ENCODE measurements around the gene ANKS1A.
"Not testable (repeated sequence)": the region's sequence is repeated elsewhere in the genome, so short reads cannot be mapped to it uniquely, and the experiment has no call there.

The ANKS1A gene

GRCh38 chr6:34992376-34992775 is 103.3 kb downstream of the ANKS1A start:
- Histone ChIP-seq H3K27me3 (ENCODE audit: insufficient read depth, low read length, poor library complexity, severe bottlenecking) (no peaks in the 10 kb centered on the region), H3F3A (ENCODE audit: low read depth) (no peaks in the 10 kb centered on the region), H3K9ac (ENCODE audit: low read depth, low read length, poor library complexity, severe bottlenecking) (no peak overlapping the region), H3K4me2 (ENCODE audit: low read depth, low read length, poor library complexity, severe bottlenecking) (no peak overlapping the region), H3K4me1 (ENCODE audit: insufficient read depth, low read length, poor library complexity, severe bottlenecking) (no peaks in the 10 kb centered on the region), H2AFZ (ENCODE audit: low read length) (no peak overlapping the region), H4K20me1 (ENCODE audit: insufficient read depth, low read length, poor library complexity, severe bottlenecking) (no peaks in the 10 kb centered on the region), H3K9me3 (ENCODE audit: insufficient read depth, low read depth, low read length) (no peaks in the 10 kb centered on the region), H3K9me2 (replicated peaks; ENCODE audit: low read depth, low read length) (no peaks in the 10 kb centered on the region), H3K36me3 (ENCODE audit: insufficient read depth, low read length) (peaks cover 43% of the 10 kb centered on the region; the same call in 1 of the 2 replicates), H3K4me3 (ENCODE audit: low read length, poor library complexity, severe bottlenecking) (no peak overlapping the region), H3K79me2 (ENCODE audit: insufficient read depth, low read length) (no peaks in the 10 kb centered on the region)
- TF ChIP-seq CTCF (conservative IDR thresholded peaks at IDR 0.05; ENCODE audit: low read length) (no peak), EZH2phosphoT487 (IDR thresholded peaks at IDR 0.05; ENCODE audit: borderline replicate concordance) (no peak)

DNA sequence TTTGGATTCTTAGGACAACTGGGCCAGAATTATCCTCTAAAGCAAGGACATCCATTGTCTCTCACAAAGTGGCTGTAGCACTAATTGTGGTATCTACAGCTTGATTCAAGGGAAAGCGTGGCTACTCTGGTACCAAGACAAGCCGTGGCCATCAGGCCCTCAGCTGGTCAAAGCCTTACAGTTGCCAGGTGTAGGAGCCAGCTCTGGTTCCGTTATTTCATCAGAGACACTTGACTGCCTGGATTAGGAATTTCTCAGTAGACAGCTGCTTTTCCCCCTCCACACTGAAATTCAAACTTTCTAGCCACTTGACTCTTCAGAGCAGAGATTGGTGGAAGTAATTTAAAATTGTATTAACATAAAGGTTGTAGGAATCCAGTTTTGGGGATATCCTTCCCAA is 104.2 kb downstream of the ANKS1A start:
- H3K79me2 ChIP-seq (ENCODE audit: insufficient read depth, low read length), result no peaks in the 10 kb centered on the region
- H4K20me1 ChIP-seq (ENCODE audit: insufficient read depth, low read length, poor library complexity, severe bottlenecking), result no peaks in the 10 kb centered on the region
- no peak for TF ChIP-seq EZH2phosphoT487 (IDR thresholded peaks at IDR 0.05; ENCODE audit: borderline replicate concordance)
- TF ChIP-seq CTCF (conservative IDR thresholded peaks at IDR 0.05; ENCODE audit: low read length), result no peak
- H3K4me1 ChIP-seq (ENCODE audit: insufficient read depth, low read length, poor library complexity, severe bottlenecking), result no peaks in the 10 kb centered on the region
- no peaks in the 10 kb centered on the region for H3K9me2 ChIP-seq (replicated peaks; ENCODE audit: low read depth, low read length)
- H3F3A ChIP-seq (ENCODE audit: low read depth), result no peaks in the 10 kb centered on the region
- H3K27me3 ChIP-seq (ENCODE audit: insufficient read depth, low read length, poor library complexity, severe bottlenecking), result no peaks in the 10 kb centered on the region
- no peak overlapping the region for H3K4me3 ChIP-seq (ENCODE audit: low read length, poor library complexity, severe bottlenecking)
- no peak overlapping the region for H3K9ac ChIP-seq (ENCODE audit: low read depth, low read length, poor library complexity, severe bottlenecking)
- peaks cover 39% of the 10 kb centered on the region; the same call in 1 of the 2 replicates for H3K36me3 ChIP-seq (ENCODE audit: insufficient read depth, low read length)
- no peak overlapping the region for H3K4me2 ChIP-seq (ENCODE audit: low read depth, low read length, poor library complexity, severe bottlenecking)
- no peak overlapping the region for H2AFZ ChIP-seq (ENCODE audit: low read length)
- H3K9me3 ChIP-seq (ENCODE audit: insufficient read depth, low read depth, low read length), result no peaks in the 10 kb centered on the region

DNA sequence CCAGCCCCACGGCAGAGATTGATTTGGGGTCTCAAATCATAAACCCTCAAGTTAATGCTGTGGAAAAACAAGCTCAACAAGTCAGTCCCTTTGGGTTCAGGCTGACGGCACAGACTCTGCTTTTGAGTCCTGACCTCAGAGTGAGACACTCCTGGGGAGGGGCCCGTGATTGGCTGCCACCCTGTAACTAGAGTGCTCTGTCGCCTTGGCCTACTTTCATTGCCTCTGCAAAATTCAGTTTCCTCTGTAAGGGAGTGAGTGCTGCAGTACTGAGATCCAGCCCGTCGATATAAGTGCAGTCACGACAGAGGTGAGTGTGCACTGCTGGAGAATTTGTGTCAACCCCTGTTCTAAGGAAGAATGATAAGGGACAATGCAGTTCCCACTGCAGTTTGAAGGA is 105.6 kb downstream of the ANKS1A start:
- Histone ChIP-seq H3K9me3 (ENCODE audit: insufficient read depth, low read depth, low read length) (no peaks in the 10 kb centered on the region), H3K27me3 (ENCODE audit: insufficient read depth, low read length, poor library complexity, severe bottlenecking) (no peaks in the 10 kb centered on the region), H3K4me2 (ENCODE audit: low read depth, low read length, poor library complexity, severe bottlenecking) (no peak overlapping the region), H4K20me1 (ENCODE audit: insufficient read depth, low read length, poor library complexity, severe bottlenecking) (no peaks in the 10 kb centered on the region), H3K9me2 (replicated peaks; ENCODE audit: low read depth, low read length) (no peaks in the 10 kb centered on the region), H3K79me2 (ENCODE audit: insufficient read depth, low read length) (no peaks in the 10 kb centered on the region), H3K36me3 (ENCODE audit: insufficient read depth, low read length) (peaks cover 32% of the 10 kb centered on the region; the same call in 1 of the 2 replicates), H3F3A (ENCODE audit: low read depth) (no peaks in the 10 kb centered on the region), H2AFZ (ENCODE audit: low read length) (no peak overlapping the region), H3K9ac (ENCODE audit: low read depth, low read length, poor library complexity, severe bottlenecking) (no peak overlapping the region), H3K4me3 (ENCODE audit: low read length, poor library complexity, severe bottlenecking) (no peak overlapping the region), H3K4me1 (ENCODE audit: insufficient read depth, low read length, poor library complexity, severe bottlenecking) (no peaks in the 10 kb centered on the region)
- TF ChIP-seq EZH2phosphoT487 (IDR thresholded peaks at IDR 0.05; ENCODE audit: borderline replicate concordance), result no peak
- no peak for TF ChIP-seq CTCF (conservative IDR thresholded peaks at IDR 0.05; ENCODE audit: low read length)

GRCh38 chr6:34998417-34998816 is 109.4 kb downstream of the ANKS1A start:
- not testable (repeated sequence) for H2AFZ ChIP-seq (ENCODE audit: low read length); H3K9ac ChIP-seq (ENCODE audit: low read depth, low read length, poor library complexity, severe bottlenecking); H3K27me3 ChIP-seq (ENCODE audit: insufficient read depth, low read length, poor library complexity, severe bottlenecking); H3K9me2 ChIP-seq (replicated peaks; ENCODE audit: low read depth, low read length); H3K9me3 ChIP-seq (ENCODE audit: insufficient read depth, low read depth, low read length); H3K4me2 ChIP-seq (ENCODE audit: low read depth, low read length, poor library complexity, severe bottlenecking); H3F3A ChIP-seq (ENCODE audit: low read depth); H3K4me1 ChIP-seq (ENCODE audit: insufficient read depth, low read length, poor library complexity, severe bottlenecking); H4K20me1 ChIP-seq (ENCODE audit: insufficient read depth, low read length, poor library complexity, severe bottlenecking); H3K79me2 ChIP-seq (ENCODE audit: insufficient read depth, low read length); H3K4me3 ChIP-seq (ENCODE audit: low read length, poor library complexity, severe bottlenecking)
- H3K36me3 ChIP-seq (ENCODE audit: insufficient read depth, low read length), result peaks cover 11% of the 10 kb centered on the region; the same call in 1 of the 2 replicates

- not testable (repeated sequence) for H3K9me2 ChIP-seq (replicated peaks; ENCODE audit: low read depth, low read length); H3F3A ChIP-seq (ENCODE audit: low read depth); H3K79me2 ChIP-seq (ENCODE audit: insufficient read depth, low read length); H3K4me1 ChIP-seq (ENCODE audit: insufficient read depth, low read length, poor library complexity, severe bottlenecking); H3K4me3 ChIP-seq (ENCODE audit: low read length, poor library complexity, severe bottlenecking); H4K20me1 ChIP-seq (ENCODE audit: insufficient read depth, low read length, poor library complexity, severe bottlenecking); H3K27me3 ChIP-seq (ENCODE audit: insufficient read depth, low read length, poor library complexity, severe bottlenecking); H3K36me3 ChIP-seq (ENCODE audit: insufficient read depth, low read length); H3K4me2 ChIP-seq (ENCODE audit: low read depth, low read length, poor library complexity, severe bottlenecking); H3K9me3 ChIP-seq (ENCODE audit: insufficient read depth, low read depth, low read length); H3K9ac ChIP-seq (ENCODE audit: low read depth, low read length, poor library complexity, severe bottlenecking); H2AFZ ChIP-seq (ENCODE audit: low read length)
These were observed 110.1 kb downstream of the ANKS1A start for GRCh38 chr6:34999153-34999552.

All from Loucy (cell line).